Cardiac muscle cell (in vitro differentiated cells and primary cell): ENCODE data around the gene CA9. TPM values are rescaled to one million over a fixed set of nuclear protein-coding genes. Genes with fewer than 3 reads are reported as not detected.
"Not testable (repeated sequence)": the region's sequence is repeated elsewhere in the genome, so short reads cannot be mapped to it uniquely, and the experiment has no call there.

ENCODE experiments used
- DNase-seq, 2 donors: peaks; one replicate each; pipeline versions ENCODE4 v3.0.0 to v3.0.0-alpha.2; 2010 to 2017; ENCODE audit warnings: low read depth in 1 of 2, low spot score in 1 of 2
- H3K27ac ChIP-seq: fragments of 200-600 bp; sonication (generic); 2 replicates; pipeline ENCODE4 v1.5.1; 2016
- H3K27me3 ChIP-seq: fragments of 200-600 bp; sonication (generic); 2 replicates; pipeline ENCODE4 v1.6.0; 2016; ENCODE audit warnings: control low read depth
- H3K36me3 ChIP-seq: fragments of 200-600 bp; sonication (generic); 2 replicates; pipeline ENCODE4 v1.5.1; 2016; ENCODE audit warnings: control low read depth
- H3K4me1 ChIP-seq: fragments of 200-600 bp; sonication (generic); 2 replicates; pipeline ENCODE4 v1.8.1; 2017; ENCODE audit warnings: low read depth, mild to moderate bottlenecking, mixed run types
- H3K4me3 ChIP-seq: fragments of 200-600 bp; sonication (generic); 2 replicates; pipeline ENCODE4 v1.5.1; 2016; ENCODE audit warnings: mild to moderate bottlenecking
- H3K9me3 ChIP-seq: fragments of 200-600 bp; sonication (generic); 2 replicates; pipeline ENCODE4 v1.5.1; 2017; ENCODE audit warnings: low read depth, mild to moderate bottlenecking, control low read depth
- CTCF ChIP-seq: IDR thresholded peaks from 2 replicates; pipeline ENCODE4 v1.5.1; 2012; ENCODE audit warnings: low read depth, mild to moderate bottlenecking, low read length
- polyA plus RNA-seq: library from polyadenylated mRNA; unstranded; fragments of >200 nt; fragmentation: Nextera tagmentation; extraction: Ambion mirVana; gene quantifications from 2 replicates; pipeline ENCODE4 v1.2.1, GENCODE V29; 2016
- total RNA-seq: library from RNA; depleted of rRNA; stranded (reverse); fragments of >200 nt; gene quantifications from 2 replicates; pipeline ENCODE4 v1.2.3, GENCODE V29; 2016

CA9 gene
- total and polyA plus RNA-seq, 2 experiments from 2014 or later = 2.4 to 2.6 TPM

- Histone ChIP-seq H3K4me1 (peaks cover 9% of the 10 kb centered on the region), H3K9me3 (no peaks in the 10 kb centered on the region), H3K27ac (no peak overlapping the region), H3K36me3 (no peaks in the 10 kb centered on the region), H3K27me3 (no peaks in the 10 kb centered on the region), H3K4me3 (no peak overlapping the region)
- no peak for DNase-seq
- TF ChIP-seq CTCF = no peak
These were observed 37.4 kb upstream of the CA9 start for GRCh38 chr9:35636135-35636876.

DNA sequence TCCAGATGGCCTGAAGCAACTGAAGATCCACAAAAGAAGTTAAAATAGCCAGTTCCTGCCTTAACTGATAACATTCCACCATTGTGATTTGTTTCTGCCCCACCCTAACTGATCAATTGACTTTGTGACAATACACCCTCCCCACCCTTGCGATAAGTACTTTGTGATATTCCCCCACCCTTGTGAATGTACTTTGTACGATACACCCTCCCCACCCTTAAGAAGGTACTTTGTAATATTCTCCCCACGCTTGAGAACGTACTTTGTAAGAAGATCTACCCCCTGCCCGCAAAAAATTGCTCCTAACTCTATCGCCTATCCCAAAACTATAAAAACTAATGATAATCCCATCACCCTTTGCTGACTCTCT is 36.9 kb upstream of the CA9 start:
- DNase-seq, H3K4me3 ChIP-seq, H3K36me3 ChIP-seq, H3K4me1 ChIP-seq, H3K27ac ChIP-seq, H3K9me3 ChIP-seq, H3K27me3 ChIP-seq: not testable (repeated sequence)

- H3K9me3 ChIP-seq, H3K27ac ChIP-seq, H3K4me1 ChIP-seq, H3K36me3 ChIP-seq, H3K4me3 ChIP-seq, DNase-seq, H3K27me3 ChIP-seq: not testable (repeated sequence)
These were observed 36.2 kb upstream of the CA9 start for GRCh38 chr9:35637427-35637955.

DNA sequence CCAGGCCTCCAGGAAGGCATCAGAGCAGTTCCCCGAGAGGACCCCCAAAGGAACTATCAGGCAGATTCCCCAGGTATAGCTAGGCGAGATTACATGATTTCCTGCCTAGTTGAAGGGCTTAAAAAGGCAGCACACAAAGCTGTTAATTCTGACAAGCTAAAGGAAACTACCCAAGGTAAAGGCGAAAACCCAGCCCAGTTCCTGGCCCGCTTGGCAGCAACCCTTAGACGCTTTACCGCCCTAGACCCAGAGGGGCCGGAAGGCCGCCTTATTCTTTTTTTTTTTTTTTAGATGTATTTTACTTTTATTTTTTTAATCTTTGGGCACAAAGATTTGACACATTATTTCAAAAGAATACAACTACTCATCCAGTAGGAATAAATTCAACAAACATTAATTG is 35.0 kb upstream of the CA9 start:
- DNase-seq, H3K4me1 ChIP-seq, H3K27me3 ChIP-seq: not testable (repeated sequence)

DNA sequence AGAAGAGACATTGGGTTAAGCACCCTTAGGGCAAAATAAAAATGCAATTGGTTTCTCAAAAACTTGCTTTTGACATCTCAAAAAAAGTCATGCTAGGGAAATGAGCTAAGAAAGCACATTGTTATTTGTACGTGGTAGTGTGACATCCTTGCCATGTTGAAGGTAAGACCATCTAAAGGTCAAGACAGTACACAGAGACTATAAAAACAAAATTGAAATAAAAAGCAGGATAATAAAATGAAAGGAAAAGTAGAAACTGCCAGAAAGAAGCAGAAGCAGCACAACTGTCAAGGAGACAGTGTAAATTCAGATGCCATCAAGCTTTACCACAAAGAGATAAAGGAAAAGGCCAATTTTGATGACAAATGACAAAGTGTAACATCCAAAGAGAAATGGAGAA is 34.5 kb upstream of the CA9 start:
- not testable (repeated sequence) for H3K27ac ChIP-seq, H3K27me3 ChIP-seq, H3K4me1 ChIP-seq, H3K36me3 ChIP-seq, H3K4me3 ChIP-seq, DNase-seq, H3K9me3 ChIP-seq

More for the DNA sequence above, 35.0 kb upstream of the CA9 start:
- not testable (repeated sequence) for H3K9me3 ChIP-seq, H3K4me3 ChIP-seq, H3K36me3 ChIP-seq, H3K27ac ChIP-seq

GRCh38 chr9:35639631-35640030 is 34.1 kb upstream of the CA9 start:
- Histone ChIP-seq H3K27ac (no peak overlapping the region), H3K4me1 (peaks cover 9% of the 10 kb centered on the region), H3K27me3 (no peaks in the 10 kb centered on the region), H3K36me3 (no peaks in the 10 kb centered on the region), H3K4me3 (no peak overlapping the region), H3K9me3 (no peaks in the 10 kb centered on the region)
- DNase-seq = no peak
- no peak for TF ChIP-seq CTCF

DNA sequence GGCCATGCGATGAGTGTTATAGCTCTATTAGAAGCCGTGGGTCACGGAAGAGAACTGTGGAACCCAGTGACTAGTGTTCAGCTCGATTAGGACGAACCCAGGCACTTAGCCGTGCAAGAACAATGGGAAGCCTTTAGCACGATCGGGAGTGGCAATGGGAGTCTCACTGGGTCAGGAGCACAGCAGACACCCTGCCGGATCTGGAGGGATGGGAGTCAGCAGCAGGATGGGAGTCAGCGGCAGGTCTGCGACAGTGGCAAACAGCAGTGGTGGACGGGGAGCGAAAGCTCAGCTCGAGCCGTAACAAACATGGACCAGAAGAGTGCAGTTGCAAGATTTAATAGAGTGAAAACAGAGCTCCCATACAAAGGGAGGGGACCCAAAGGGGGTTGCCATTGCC is 33.3 kb upstream of the CA9 start:
- not testable (repeated sequence) for H3K4me1 ChIP-seq, H3K9me3 ChIP-seq

DNA sequence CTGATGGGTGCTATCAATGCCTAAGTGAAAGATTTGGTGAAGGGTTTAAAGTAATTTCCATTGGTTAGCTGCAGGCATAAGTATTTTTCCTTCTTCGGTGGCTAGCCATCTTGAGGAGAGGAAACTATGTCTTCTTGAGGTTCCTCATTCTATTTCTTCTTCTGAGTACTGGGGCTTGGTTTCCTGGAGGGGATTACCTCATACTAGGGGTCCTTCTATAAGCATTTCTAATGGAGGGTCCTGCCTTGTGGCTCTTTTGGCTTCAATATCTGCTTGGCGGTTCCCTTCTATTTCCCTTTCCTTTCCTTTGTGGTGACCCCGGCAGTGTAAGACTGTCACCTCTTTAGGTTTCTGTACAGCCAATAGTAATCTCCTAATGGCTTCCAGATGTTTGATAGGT is 32.2 kb upstream of the CA9 start:
- not testable (repeated sequence) for H3K9me3 ChIP-seq, H3K4me3 ChIP-seq, H3K27me3 ChIP-seq, H3K36me3 ChIP-seq, H3K4me1 ChIP-seq, H3K27ac ChIP-seq, DNase-seq

More for the DNA sequence above, 33.3 kb upstream of the CA9 start:
- DNase-seq, H3K27me3 ChIP-seq, H3K36me3 ChIP-seq, H3K4me3 ChIP-seq, H3K27ac ChIP-seq: not testable (repeated sequence)

DNA sequence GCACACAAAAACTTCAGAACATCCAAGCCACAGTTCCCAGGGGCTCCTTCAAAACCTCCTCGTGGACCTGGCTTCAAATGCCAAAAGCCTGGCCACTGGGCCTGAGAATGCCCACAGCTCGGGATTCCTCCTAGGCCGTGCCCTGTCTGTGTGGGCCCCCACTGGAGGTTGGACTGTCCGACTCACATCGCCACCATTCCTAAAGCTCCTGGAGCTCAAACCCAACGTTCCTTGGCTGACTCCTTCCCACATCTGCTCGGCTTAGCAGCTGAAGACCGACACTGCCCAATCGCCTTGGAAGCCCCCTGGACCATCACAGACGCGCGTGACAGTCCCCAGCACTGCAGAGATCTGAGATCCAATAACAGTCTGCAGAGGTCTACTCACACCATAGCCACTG is 30.7 kb upstream of the CA9 start:
- Histone ChIP-seq H3K27me3 (no peaks in the 10 kb centered on the region), H3K36me3 (no peaks in the 10 kb centered on the region), H3K4me3 (no peak overlapping the region), H3K9me3 (no peaks in the 10 kb centered on the region), H3K27ac (no peak overlapping the region), H3K4me1 (peaks cover 9% of the 10 kb centered on the region)
- no peak for TF ChIP-seq CTCF
- DNase-seq = no peak

- Histone ChIP-seq H3K4me3 (peak overlapping the region; percentile 53), H3K27ac (peak overlapping the region; percentile 90)
- H3K27me3 ChIP-seq, DNase-seq, H3K4me1 ChIP-seq, H3K9me3 ChIP-seq, H3K36me3 ChIP-seq: not testable (repeated sequence)
These were observed 28.0 kb upstream of the CA9 start for GRCh38 chr9:35645736-35646135.
